ENCODE results near the gene EBPL. TPM values are rescaled to one million over a fixed set of nuclear protein-coding genes. Genes with fewer than 3 reads are reported as not detected.

Gene EBPL
- total RNA-seq, 4 donors from 2014 or later: 23.8 to 67.5 (median 31.5) TPM

DNA sequence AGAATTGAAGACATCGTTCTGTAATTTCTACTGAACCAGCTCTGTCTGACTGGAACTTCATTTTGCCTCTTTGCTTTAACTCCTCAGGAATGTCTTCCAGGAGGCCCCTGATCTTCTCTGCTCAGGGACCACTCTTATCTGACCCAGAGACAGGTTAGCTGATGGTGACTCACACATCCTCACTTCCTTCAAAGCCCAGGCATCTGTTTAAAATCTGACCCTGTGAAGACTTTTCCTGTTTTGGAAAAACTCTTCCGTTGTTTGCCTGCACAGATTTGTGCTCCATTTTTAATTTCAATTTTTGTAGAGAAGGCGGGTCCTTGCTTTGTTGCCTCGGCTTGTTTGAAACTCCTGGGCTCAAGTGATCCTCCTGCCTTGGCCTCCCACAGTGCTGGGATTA is 61.3 kb downstream of the EBPL start:
- no peak for TF ChIP-seq CTCF (IDR thresholded peaks at IDR 0.05; ENCODE audit: low read depth)

DNA sequence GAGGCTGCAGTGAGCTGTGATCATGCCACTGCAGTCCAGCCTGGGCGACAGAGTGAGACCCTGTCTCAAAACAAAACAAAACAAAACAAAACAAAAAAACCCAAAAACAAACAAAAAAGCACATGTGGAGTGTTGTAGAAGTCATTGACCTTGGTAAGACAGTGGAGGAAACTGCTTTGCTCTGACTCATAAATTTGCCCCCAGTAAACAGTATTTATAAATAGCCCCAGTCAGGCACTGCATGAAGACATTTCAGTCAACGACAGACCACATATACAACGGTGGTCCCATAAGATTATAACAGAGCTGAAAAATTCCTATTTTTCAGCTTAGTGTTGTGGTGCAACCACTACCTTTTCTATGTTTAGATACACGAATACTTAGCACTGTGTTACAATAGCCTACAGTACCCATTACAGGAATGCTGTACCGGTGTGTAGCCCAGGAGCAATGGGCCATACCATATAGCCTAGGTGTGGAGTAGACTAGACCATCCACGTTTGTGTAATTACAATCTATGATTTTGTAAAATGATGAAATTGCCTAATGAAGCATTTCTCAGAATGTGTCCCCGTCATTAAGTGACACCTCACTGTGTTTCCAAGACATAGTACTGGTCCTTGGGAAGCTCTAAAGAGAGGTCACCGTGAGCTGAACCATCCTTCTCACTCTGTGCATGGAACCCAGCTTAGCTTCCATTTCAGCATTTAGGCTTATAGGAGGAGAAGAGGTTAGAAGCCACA is 61.9 kb downstream of the EBPL start:
- TF ChIP-seq CTCF (IDR thresholded peaks at IDR 0.05; ENCODE audit: low read depth): no peak

GRCh38 chr13:49627831-49628652 is 63.2 kb downstream of the EBPL start, which contains the start of gene ARL11:
Gene ARL11 (plus strand): TSS chr13:49628507. CDS start chr13:49630448, 1,941 bp downstream.
- TF ChIP-seq CTCF (IDR thresholded peaks at IDR 0.05; ENCODE audit: low read depth): no peak

GRCh38 chr13:49625392-49626079 is 65.8 kb downstream of the EBPL start:
- TF ChIP-seq CTCF (IDR thresholded peaks at IDR 0.05; ENCODE audit: low read depth): no peak

GRCh38 chr13:49624229-49624628 is 67.1 kb downstream of the EBPL start:
- TF ChIP-seq CTCF (IDR thresholded peaks at IDR 0.05; ENCODE audit: low read depth): no peak

DNA sequence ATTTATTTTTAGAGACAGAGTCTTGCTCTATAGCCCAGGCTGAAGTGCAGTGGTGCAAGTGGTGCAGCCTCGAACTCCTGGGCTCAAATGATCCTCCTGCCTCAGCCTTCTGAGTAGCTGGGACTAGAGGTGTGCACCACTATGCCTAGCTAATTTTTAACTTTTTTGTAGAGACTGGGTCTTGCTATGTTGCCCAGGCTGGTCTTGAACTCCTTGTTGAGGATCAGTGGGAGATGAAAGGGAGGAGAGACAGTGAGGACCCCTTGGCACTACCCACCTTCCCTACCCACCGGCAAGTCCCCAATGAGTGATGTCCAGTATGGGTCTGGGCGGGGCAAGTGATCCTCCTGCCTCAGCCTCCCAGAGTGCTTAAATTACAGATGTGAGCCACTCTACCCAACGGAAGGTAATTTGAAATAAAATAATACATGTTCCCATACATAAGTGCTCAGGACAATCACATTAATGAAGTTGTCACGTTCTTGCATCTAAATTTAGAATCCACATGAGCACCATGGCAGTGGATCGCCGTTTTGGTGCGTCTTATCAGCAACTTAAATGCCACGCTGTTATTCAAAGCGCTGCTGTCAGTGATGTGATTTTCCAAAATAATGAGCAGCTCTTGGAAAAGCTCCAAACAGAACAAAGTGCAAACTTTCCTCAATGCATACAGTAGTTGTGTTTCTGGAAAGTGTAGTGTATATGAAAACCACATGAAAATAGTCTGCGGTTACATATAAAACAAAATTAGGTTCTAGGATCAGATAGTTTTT is 68.9 kb downstream of the EBPL start:
- no peak for TF ChIP-seq CTCF (IDR thresholded peaks at IDR 0.05; ENCODE audit: low read depth)

Measured in subcutaneous adipose tissue (tissue), 4 donors.